WTC11 (cell line): ENCODE measurements around the gene STAG1.

Experiments used
- ATF2 ChIP-seq: sonication (generic); formaldehyde crosslinking; IDR thresholded peaks from 2 replicates; pipeline ENCODE4 v1.8.1; 2022; ENCODE audit warnings: low read depth, missing genetic modification reagents, borderline replicate concordance
- CTCF ChIP-seq: fragments of 200-600 bp; IDR thresholded peaks from 2 replicates; pipeline ENCODE4 v1.8.0; 2022; ENCODE audit warnings: antibody characterized with exemption
- ESRRA ChIP-seq: sonication (generic); formaldehyde crosslinking; IDR thresholded peaks from 2 replicates; pipeline ENCODE4 v1.8.1; 2022; ENCODE audit warnings: mild to moderate bottlenecking, missing genetic modification reagents, borderline replicate concordance
- FOXJ3 ChIP-seq: sonication (generic); formaldehyde crosslinking; IDR thresholded peaks from 2 replicates; pipeline ENCODE4 v1.9.0; 2021; ENCODE audit warnings: missing genetic modification reagents, mild to moderate bottlenecking, borderline replicate concordance
- HMGA2 ChIP-seq: fragments of 250-450 bp; sonication (Bioruptor Pico); IDR thresholded peaks from 2 replicates; pipeline ENCODE4 v1.4.0; 2021; ENCODE audit warnings: mild to moderate bottlenecking, moderate library complexity
- KAT7 ChIP-seq: sonication (generic); formaldehyde crosslinking; IDR thresholded peaks from 2 replicates; pipeline ENCODE4 v1.8.1; 2023; ENCODE audit warnings: missing genetic modification reagents, mild to moderate bottlenecking, borderline replicate concordance
- ZNF232 ChIP-seq: sonication (generic); formaldehyde crosslinking; IDR thresholded peaks from 2 replicates; pipeline ENCODE4 v1.8.0; 2022; ENCODE audit warnings: mild to moderate bottlenecking, missing genetic modification reagents

GRCh38 chr3:136730595-136731273 is 21.4 kb downstream of the STAG1 start:
- no peak for TF ChIP-seq KAT7 (CRISPR knock-in tag)
- TF ChIP-seq ESRRA (CRISPR knock-in tag): no peak
- no peak for TF ChIP-seq HMGA2 (CRISPR knock-in tag)
- TF ChIP-seq CTCF: no peak
- TF ChIP-seq ZNF232: no peak
- no peak for TF ChIP-seq ATF2 (CRISPR knock-in tag)
- no peak for TF ChIP-seq FOXJ3 (CRISPR knock-in tag)
